SH-SY5Y (cell line): Measurements from ENCODE around the gene NOS3.

ENCODE experiments used
- GATA2 ChIP-seq: IDR thresholded peaks from 2 replicates; pipeline ENCODE4 v1.6.1; 2011; ENCODE audit warnings: mild to moderate bottlenecking, low read depth, low read length
- GATA3 ChIP-seq: IDR thresholded peaks from 2 replicates; pipeline ENCODE4 v1.6.1; 2011; ENCODE audit warnings: low read depth, mild to moderate bottlenecking, low read length, moderate library complexity

DNA sequence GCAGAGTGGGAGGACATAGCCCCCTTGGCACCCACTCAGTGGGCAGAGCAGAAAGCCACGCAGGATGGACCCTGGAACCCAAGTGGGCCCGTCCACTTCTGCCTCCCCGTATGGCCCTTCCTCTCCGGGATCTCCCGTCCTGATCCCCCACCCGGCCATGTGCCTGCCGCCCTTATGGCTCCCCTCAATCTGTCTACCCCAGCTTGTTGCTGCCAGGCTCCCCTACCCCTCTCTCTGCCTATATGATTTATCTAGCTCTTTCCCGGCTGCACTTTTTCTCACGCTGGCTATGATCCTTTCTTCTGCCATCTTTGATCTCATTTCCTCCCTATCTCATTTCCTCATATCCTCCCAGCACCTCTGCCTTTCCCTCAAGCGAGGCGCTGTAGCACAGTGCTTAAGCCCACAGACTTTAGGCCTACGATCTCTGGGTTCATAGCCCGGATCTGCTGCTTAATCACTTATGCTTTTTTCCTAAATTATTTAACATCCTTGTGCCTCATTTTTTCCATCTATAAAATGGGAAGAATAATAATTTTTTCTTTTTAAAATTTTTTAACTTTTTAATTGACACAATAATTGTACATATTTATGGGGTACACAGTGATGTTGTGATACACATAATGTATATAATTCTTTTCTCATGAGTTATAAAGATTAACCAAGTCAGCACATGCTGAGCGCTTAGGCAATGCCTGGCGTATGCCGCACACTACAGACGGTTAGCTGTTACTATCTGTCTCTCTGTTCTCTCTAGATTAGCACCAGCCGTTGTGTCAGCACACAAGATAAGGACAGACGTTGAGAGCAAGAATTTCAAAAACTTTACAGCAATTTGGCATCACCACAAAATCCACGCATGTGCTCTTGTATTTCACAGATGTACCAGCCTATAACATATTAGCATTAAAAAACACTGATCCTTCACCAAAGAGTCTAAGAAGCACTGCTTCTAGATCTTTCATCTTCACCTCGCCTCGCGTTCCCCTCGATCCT lies 30.8 kb upstream of the NOS3 start:
- TF ChIP-seq GATA3 (no peak), GATA2 (no peak)
